HEK293 (cell line): ENCODE measurements around the gene PPP6R1.
"Not testable (repeated sequence)": the region's sequence is repeated elsewhere in the genome, so short reads cannot be mapped to it uniquely, and the experiment has no call there.

ENCODE experiments used
- CTCF ChIA-PET: fragments of 350-600 bp; formaldehyde crosslinking; extraction: SDS; loops from one replicate; lab custom pipeline; 2021; ENCODE audit warnings: antibody characterized with exemption; lab: Yijun Ruan, JAX
- POLR2A ChIA-PET: fragments of 300-600 bp; formaldehyde crosslinking; extraction: SDS; loops from one replicate; lab custom pipeline; 2020; ENCODE audit warnings: antibody characterized with exemption, inconsistent platforms; lab: Yijun Ruan, JAX
- H3K27ac ChIP-seq: fragments of 200-500 bp; sonication (Bioruptor generic); 2 replicates; pipeline ENCODE4 v1.5.1; 2014; ENCODE audit warnings: low read depth, low read length, control low read depth, inconsistent platforms; ENCODE audit errors: extremely low read depth
- H3K36me3 ChIP-seq, 2 experiments: fragments of 200-500 bp in 1 of 2; sonication (Bioruptor generic) in 1 of 2; 1 replicate in 1 of 2; 2 replicates in 1 of 2; pipeline ENCODE4 v1.5.1; 2014 to 2017; ENCODE audit warnings: inconsistent platforms in 2 of 2, low read length in 2 of 2; ENCODE audit not compliant: control insufficient read depth in 2 of 2, insufficient read depth in 1 of 2
- H3K4me1 ChIP-seq: fragments of 200-500 bp; sonication (Bioruptor generic); 2 replicates; pipeline ENCODE4 v1.5.1; 2014; ENCODE audit warnings: mild to moderate bottlenecking, low read length, inconsistent platforms; ENCODE audit not compliant: control insufficient read depth, insufficient read depth
- H3K4me3 ChIP-seq: 2 replicates; pipeline ENCODE4 v1.5.1; 2011; ENCODE audit warnings: low read depth, mild to moderate bottlenecking, control low read depth, low read length, moderate library complexity
- H3K9me3 ChIP-seq: fragments of 200-500 bp; sonication (Bioruptor generic); 2 replicates; pipeline ENCODE4 v1.5.1; 2014; ENCODE audit warnings: low read depth, low read length, inconsistent platforms; ENCODE audit not compliant: control insufficient read depth, insufficient read depth
- MYNN ChIP-seq: fragments of 450-650 bp; formaldehyde crosslinking; IDR thresholded peaks from 2 replicates; pipeline ENCODE4 v1.5.1; 2016; ENCODE audit warnings: missing biosample characterization, missing genetic modification characterization, borderline replicate concordance
- TRIM28 ChIP-seq: IDR thresholded peaks from 2 replicates; pipeline ENCODE4 v1.6.1; 2011; ENCODE audit warnings: low read length, control low read depth, borderline replicate concordance
- ZFP69B ChIP-seq: fragments of 450-650 bp; formaldehyde crosslinking; IDR thresholded peaks from 2 replicates; pipeline ENCODE4 v1.5.1; 2016; ENCODE audit warnings: missing biosample characterization, missing genetic modification characterization
- ZIC2 ChIP-seq: fragments of 450-650 bp; formaldehyde crosslinking; IDR thresholded peaks from 2 replicates; pipeline ENCODE4 v1.5.1; 2016; ENCODE audit warnings: missing biosample characterization, missing genetic modification characterization
- ZNF157 ChIP-seq: fragments of 450-650 bp; formaldehyde crosslinking; IDR thresholded peaks from 2 replicates; pipeline ENCODE4 v1.5.1; 2016; ENCODE audit warnings: missing biosample characterization, missing genetic modification characterization
- ZNF292 ChIP-seq: fragments of 450-650 bp; formaldehyde crosslinking; IDR thresholded peaks from 2 replicates; pipeline ENCODE4 v1.5.1; 2016; ENCODE audit warnings: low read depth, missing biosample characterization, missing genetic modification characterization, borderline replicate concordance
- ZNF391 ChIP-seq: fragments of 450-650 bp; formaldehyde crosslinking; IDR thresholded peaks from 2 replicates; pipeline ENCODE4 v1.5.1; 2016; ENCODE audit warnings: low read depth, missing biosample characterization, missing genetic modification characterization, borderline replicate concordance
- ZNF548 ChIP-seq: fragments of 450-650 bp; formaldehyde crosslinking; IDR thresholded peaks from 2 replicates; pipeline ENCODE4 v1.5.1; 2016; ENCODE audit warnings: missing biosample characterization, missing genetic modification characterization
- ZNF610 ChIP-seq: fragments of 450-650 bp; formaldehyde crosslinking; IDR thresholded peaks from 2 replicates; pipeline ENCODE4 v1.5.1; 2016; ENCODE audit warnings: missing biosample characterization, missing genetic modification characterization, borderline replicate concordance
- ZNF677 ChIP-seq: fragments of 450-650 bp; IDR thresholded peaks from 2 replicates; pipeline ENCODE4 v1.5.0; 2018; ENCODE audit warnings: missing biosample characterization, mild to moderate bottlenecking, missing genetic modification characterization, moderate library complexity
- ZNF777 ChIP-seq: fragments of 450-650 bp; formaldehyde crosslinking; IDR thresholded peaks from 2 replicates; pipeline ENCODE4 v1.5.1; 2017; ENCODE audit warnings: missing biosample characterization, missing genetic modification characterization, borderline replicate concordance
- ZNF785 ChIP-seq: fragments of 450-650 bp; formaldehyde crosslinking; IDR thresholded peaks from 2 replicates; pipeline ENCODE4 v1.5.1; 2016; ENCODE audit warnings: missing biosample characterization, missing genetic modification characterization
- ZNF837 ChIP-seq: fragments of 450-650 bp; formaldehyde crosslinking; IDR thresholded peaks from 2 replicates; pipeline ENCODE4 v1.5.1; 2016; ENCODE audit warnings: missing biosample characterization, missing genetic modification characterization
- ZNF843 ChIP-seq: fragments of 450-650 bp; formaldehyde crosslinking; IDR thresholded peaks from 2 replicates; pipeline ENCODE4 v1.5.1; 2016; ENCODE audit warnings: missing biosample characterization, missing genetic modification characterization
- ZSCAN4 ChIP-seq: fragments of 450-650 bp; formaldehyde crosslinking; IDR thresholded peaks from 2 replicates; pipeline ENCODE4 v1.5.1; 2017; ENCODE audit warnings: missing biosample characterization, missing genetic modification characterization

The PPP6R1 gene

GRCh38 chr19:55225415-55225958, 33.3 kb downstream of the PPP6R1 start:
- Histone ChIP-seq H3K4me1 (no peaks in the 10 kb centered on the region), H3K27ac (no peak overlapping the region), H3K4me3 (no peak overlapping the region), H3K36me3 (peaks cover 0 to 41% of the 10 kb centered on the region in 2 experiments; a peak in 1 of 3 replicates), H3K9me3 (no peaks in the 10 kb centered on the region)
- CTCF ChIA-PET: interaction anchor here (0.6 kb wide), 1 partner anchor 193 kb away, joined by 3 read pairs; no protein-coding TSS in a partner anchor
- POLR2A ChIA-PET: interaction anchor here (0.6 kb wide), 1 partner anchor 67 kb away, joined by 3 read pairs; no protein-coding TSS in a partner anchor
- TF ChIP-seq ZFP69B (tag by site-specific recombination) (no peak), ZNF292 (no peak), ZNF391 (tag by site-specific recombination) (no peak), ZNF677 (tag by site-specific recombination) (no peak), MYNN (tag by site-specific recombination) (peak; percentile 97), ZNF548 (tag by site-specific recombination) (no peak), ZNF837 (tag by site-specific recombination) (no peak)

GRCh38 chr19:55224679-55225414, 34.0 kb downstream of the PPP6R1 start:
- peaks cover 0 to 37% of the 10 kb centered on the region in 2 experiments; a peak in 1 of 3 replicates for H3K36me3 ChIP-seq
- CTCF ChIA-PET, H3K27ac ChIP-seq, H3K4me3 ChIP-seq, H3K9me3 ChIP-seq, H3K4me1 ChIP-seq: not testable (repeated sequence)
- POLR2A ChIA-PET: interaction anchor here (0.6 kb wide), 1 partner anchor 68 kb away, joined by 3 read pairs; no protein-coding TSS in a partner anchor

- Histone ChIP-seq H3K9me3 (no peaks in the 10 kb centered on the region), H3K4me1 (no peaks in the 10 kb centered on the region), H3K27ac (no peak overlapping the region), H3K36me3 (peaks cover 0 to 30% of the 10 kb centered on the region in 2 experiments; a peak in 1 of 3 replicates), H3K4me3 (no peak overlapping the region)
- no peak for TF ChIP-seq TRIM28
- no peak for TF ChIP-seq ZNF610 (tag by site-specific recombination)
- TF ChIP-seq ZSCAN4 (tag by site-specific recombination): 0 out of 2 replicates have a peak, but pooled peaks have one; percentile 4
- ChIA-PET POLR2A (interaction anchor here (0.6 kb wide), 1 partner anchor 448 kb away, joined by 4 read pairs; no protein-coding TSS in a partner anchor), CTCF (interaction anchor here (0.7 kb wide), 1 partner anchor 14 kb away, joined by 3 read pairs; no protein-coding TSS in a partner anchor)
Observed at GRCh38 chr19:55224038-55224665, 34.7 kb downstream of the PPP6R1 start.

- POLR2A ChIA-PET: interaction anchor here (0.6 kb wide), 1 partner anchor 449 kb away, joined by 4 read pairs; no protein-coding TSS in a partner anchor
- no peak overlapping the region for H3K27ac ChIP-seq
Observed at GRCh38 chr19:55223291-55224037, 35.4 kb downstream of the PPP6R1 start.

More at GRCh38 chr19:55223291-55224037, 35.4 kb downstream of the PPP6R1 start:
- H3K4me1 ChIP-seq: no peaks in the 10 kb centered on the region
- no peak for TF ChIP-seq ZNF843 (tag by site-specific recombination)
- peak; percentile 66 for TF ChIP-seq ZIC2 (tag by site-specific recombination)
- peak; percentile 86 for TF ChIP-seq ZSCAN4 (tag by site-specific recombination)
- TF ChIP-seq ZNF785 (tag by site-specific recombination): no peak
- no peak for TF ChIP-seq ZNF157 (tag by site-specific recombination)
- TF ChIP-seq ZNF777 (tag by site-specific recombination): no peak
- TF ChIP-seq, all 188 proteins: peak for 2
- Histone ChIP-seq H3K4me3 (no peak overlapping the region), H3K36me3 (peaks cover 0 to 23% of the 10 kb centered on the region in 2 experiments; a peak in 1 of 3 replicates), H3K9me3 (no peaks in the 10 kb centered on the region)
- CTCF ChIA-PET: interaction anchor here (0.5 to 0.7 kb wide), 2 partner anchors 14 to 29 kb away, joined by 3 to 4 read pairs; no protein-coding TSS in a partner anchor
